HT-29 (cell line): ENCODE measurements around the gene PDS5A. TPM values are rescaled to one million over a fixed set of nuclear protein-coding genes. Genes with fewer than 3 reads are reported as not detected.
A peak's percentile ranks its signal among the peaks of the same experiment; 100 is the strongest.
"Not testable (repeated sequence)": the region's sequence is repeated elsewhere in the genome, so short reads cannot be mapped to it uniquely, and the experiment has no call there.

Source experiments
- DNase-seq: peaks from one replicate; pipeline ENCODE4 v3.0.0-alpha.2; 2015; ENCODE audit warnings: low spot score
- total RNA-seq: library from RNA; depleted of rRNA; stranded (reverse); fragments of >200 nt; shearing (Covaris generic); gene quantifications from 2 replicates; pipeline ENCODE4 v1.2.3, GENCODE V29; 2014

Gene PDS5A
- total RNA-seq, 1 experiment from 2014 or later = 38.0 TPM

GRCh38 chr4:39908284-39908683 is 69.4 kb downstream of the PDS5A start:
- no peak for DNase-seq

- no peak for DNase-seq
These were observed 72.1 kb downstream of the PDS5A start for GRCh38 chr4:39905656-39906055.

GRCh38 chr4:39905019-39905418 is 72.7 kb downstream of the PDS5A start:
- DNase-seq = not testable (repeated sequence)

- no peak for DNase-seq
These were observed 76.7 kb downstream of the PDS5A start for GRCh38 chr4:39900966-39901365.

GRCh38 chr4:39899291-39899690 is 78.4 kb downstream of the PDS5A start:
- no peak for DNase-seq

GRCh38 chr4:39898015-39898414 is 79.7 kb downstream of the PDS5A start:
- no peak for DNase-seq

- no peak for DNase-seq
These were observed 84.0 kb downstream of the PDS5A start for GRCh38 chr4:39893693-39894072.

GRCh38 chr4:39892988-39893692 is 84.6 kb downstream of the PDS5A start:
- DNase-seq = no peak

- no peak for DNase-seq
These were observed 88.5 kb downstream of the PDS5A start for GRCh38 chr4:39889226-39889625.

- DNase-seq = no peak
These were observed 89.2 kb downstream of the PDS5A start for GRCh38 chr4:39888541-39888940.

- no peak for DNase-seq
These were observed 94.1 kb downstream of the PDS5A start for GRCh38 chr4:39883646-39884045.

GRCh38 chr4:39881789-39882188 is 95.9 kb downstream of the PDS5A start:
- no peak for DNase-seq

- DNase-seq = no peak
These were observed 99.7 kb downstream of the PDS5A start for GRCh38 chr4:39877971-39878370.

- no peak for DNase-seq
These were observed 103.9 kb downstream of the PDS5A start for GRCh38 chr4:39873823-39874222.

GRCh38 chr4:39865280-39865679 is 112.4 kb downstream of the PDS5A start:
- no peak for DNase-seq

GRCh38 chr4:39864391-39864790 is 113.3 kb downstream of the PDS5A start:
- DNase-seq = no peak

- DNase-seq = no peak
These were observed 116.9 kb downstream of the PDS5A start for GRCh38 chr4:39860804-39861203.

GRCh38 chr4:39855909-39856512 is 121.7 kb downstream of the PDS5A start:
- DNase-seq = peak; percentile 3

GRCh38 chr4:39852636-39853035 is 125.1 kb downstream of the PDS5A start:
- no peak for DNase-seq

- DNase-seq = no peak
These were observed 127.0 kb downstream of the PDS5A start for GRCh38 chr4:39850727-39851126.

GRCh38 chr4:39846705-39847104 is 131.0 kb downstream of the PDS5A start:
- no peak for DNase-seq

GRCh38 chr4:39846120-39846519 is 131.6 kb downstream of the PDS5A start:
- no peak for DNase-seq

- no peak for DNase-seq
These were observed 135.8 kb downstream of the PDS5A start for GRCh38 chr4:39841894-39842293.

GRCh38 chr4:39840516-39840915 is 137.2 kb downstream of the PDS5A start:
- not testable (repeated sequence) for DNase-seq
